HG02981 (cell line): ENCODE results near the gene RNF123.

Source experiments
- ATAC-seq: cut with Tn5 transposase; IDR thresholded peaks from one replicate; pipeline ENCODE4 v1.9.1; 2021; ENCODE audit warnings: mild to moderate bottlenecking, moderate library complexity; ENCODE audit not compliant: unreplicated experiment

Gene RNF123

GRCh38 chr3:49717959-49718857 lies 28.9 kb downstream of the RNF123 start:
- ATAC-seq, result no peak

- no peak for ATAC-seq
Observed at GRCh38 chr3:49718858-49719213, 29.5 kb downstream of the RNF123 start.

- peak; percentile 62 for ATAC-seq
Observed at GRCh38 chr3:49719214-49719884, 30.0 kb downstream of the RNF123 start, which contains the start of gene AMIGO3. Gene AMIGO3, minus strand, starts transcription at chr3:49719684. Its CDS starts 219 bp downstream, at chr3:49719465.

- ATAC-seq, result no peak
Observed at GRCh38 chr3:49720855-49721595, 31.7 kb downstream of the RNF123 start.

- no peak for ATAC-seq
Observed at GRCh38 chr3:49721596-49721895, 32.2 kb downstream of the RNF123 start.

GRCh38 chr3:49721896-49722781 lies 32.8 kb downstream of the RNF123 start:
- ATAC-seq, result no peak

- ATAC-seq, result no peak
Observed at GRCh38 chr3:49722896-49723295, 33.5 kb downstream of the RNF123 start.

GRCh38 chr3:49723296-49723627 lies 33.9 kb downstream of the RNF123 start:
- ATAC-seq, result no peak

- ATAC-seq, result peak; percentile 72
Observed at GRCh38 chr3:49723628-49724551, 34.5 kb downstream of the RNF123 start, which contains the start of gene GMPPB. Gene GMPPB, minus strand, starts transcription at chr3:49723951. Its CDS starts 225 bp downstream, at chr3:49723726.

- ATAC-seq, result no peak
Observed at GRCh38 chr3:49724586-49724985, 35.2 kb downstream of the RNF123 start.

GRCh38 chr3:49725906-49726681 lies 36.7 kb downstream of the RNF123 start:
- ATAC-seq, result no peak

GRCh38 chr3:49727154-49727923 lies 38.0 kb downstream of the RNF123 start:
- no peak for ATAC-seq

- ATAC-seq, result no peak
Observed at GRCh38 chr3:49727924-49728361, 38.6 kb downstream of the RNF123 start.

GRCh38 chr3:49729966-49730609 lies 40.7 kb downstream of the RNF123 start:
- no peak for ATAC-seq

- ATAC-seq, result no peak
Observed at GRCh38 chr3:49732597-49732996, 43.2 kb downstream of the RNF123 start.

- no peak for ATAC-seq
Observed at GRCh38 chr3:49733551-49733950, 44.2 kb downstream of the RNF123 start.

GRCh38 chr3:49734752-49735151 lies 45.4 kb downstream of the RNF123 start:
- no peak for ATAC-seq
